ENCODE data around the gene BTBD17.

BTBD17 gene

DNA sequence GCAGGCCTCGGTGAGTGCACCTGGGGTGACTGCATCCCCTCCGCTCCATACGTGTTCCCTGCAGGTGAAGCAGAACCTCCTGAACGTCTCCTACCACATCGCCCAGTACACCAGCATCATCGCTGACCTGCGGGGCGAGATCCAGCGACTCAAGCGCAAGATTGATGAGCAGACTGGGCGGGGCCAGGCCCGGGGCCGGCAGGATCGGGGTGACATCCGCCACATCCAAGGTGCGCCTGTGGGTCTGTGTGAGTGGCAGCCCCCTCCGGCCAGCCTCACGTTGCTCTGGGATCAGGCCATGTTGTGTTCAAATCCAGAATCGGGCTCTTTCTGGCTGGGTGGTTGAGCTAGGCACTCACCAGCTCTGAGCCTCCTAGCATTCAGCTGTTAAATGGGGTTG lies 12.5 kb downstream of the BTBD17 start:
- peaks cover 0 to 82% of the 10 kb centered on the region in 2 donors for H3K27me3 ChIP-seq
- H3K9me3 ChIP-seq = no peaks in the 10 kb centered on the region

DNA sequence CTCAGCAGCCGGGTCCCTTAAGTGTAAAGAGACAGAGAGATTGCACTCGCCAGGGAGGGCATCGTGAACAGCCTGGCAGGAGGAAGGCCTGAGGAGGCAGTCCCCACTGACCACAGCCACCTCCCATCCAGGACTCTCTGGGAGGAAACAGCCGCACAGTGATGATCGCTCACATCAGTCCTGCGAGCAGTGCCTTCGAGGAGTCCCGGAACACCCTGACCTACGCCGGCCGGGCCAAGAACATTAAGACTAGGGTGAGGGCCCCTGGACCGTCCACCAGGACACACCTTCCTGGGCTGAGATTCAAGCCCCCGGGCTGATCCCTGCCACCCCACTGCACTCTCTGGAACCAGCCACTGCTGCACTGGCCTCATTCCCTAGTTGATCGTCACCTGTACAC lies 14.0 kb downstream of the BTBD17 start:
- peaks cover 0 to 4% (median 0%) of the 10 kb centered on the region in 4 donors for H3K4me1 ChIP-seq
- peaks cover 0 to 82% of the 10 kb centered on the region in 2 donors for H3K27me3 ChIP-seq
- TF ChIP-seq, protein P1, sequence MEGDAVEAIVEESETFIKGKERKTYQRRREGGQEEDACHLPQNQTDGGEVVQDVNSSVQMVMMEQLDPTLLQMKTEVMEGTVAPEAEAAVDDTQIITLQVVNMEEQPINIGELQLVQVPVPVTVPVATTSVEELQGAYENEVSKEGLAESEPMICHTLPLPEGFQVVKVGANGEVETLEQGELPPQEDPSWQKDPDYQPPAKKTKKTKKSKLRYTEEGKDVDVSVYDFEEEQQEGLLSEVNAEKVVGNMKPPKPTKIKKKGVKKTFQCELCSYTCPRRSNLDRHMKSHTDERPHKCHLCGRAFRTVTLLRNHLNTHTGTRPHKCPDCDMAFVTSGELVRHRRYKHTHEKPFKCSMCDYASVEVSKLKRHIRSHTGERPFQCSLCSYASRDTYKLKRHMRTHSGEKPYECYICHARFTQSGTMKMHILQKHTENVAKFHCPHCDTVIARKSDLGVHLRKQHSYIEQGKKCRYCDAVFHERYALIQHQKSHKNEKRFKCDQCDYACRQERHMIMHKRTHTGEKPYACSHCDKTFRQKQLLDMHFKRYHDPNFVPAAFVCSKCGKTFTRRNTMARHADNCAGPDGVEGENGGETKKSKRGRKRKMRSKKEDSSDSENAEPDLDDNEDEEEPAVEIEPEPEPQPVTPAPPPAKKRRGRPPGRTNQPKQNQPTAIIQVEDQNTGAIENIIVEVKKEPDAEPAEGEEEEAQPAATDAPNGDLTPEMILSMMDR (IDR thresholded peaks at IDR 0.05) = no peak
- H3K36me3 ChIP-seq = no peaks in the 10 kb centered on the region
- intact Hi-C loops (cut with DNase I; ENCODE audit: low total_unique reads) = no loop called here
- no peak for DNase-seq
- no peak overlapping the region for H3K4me3 ChIP-seq
- H3K9me3 ChIP-seq = no peaks in the 10 kb centered on the region
- no peak overlapping the region for H3K27ac ChIP-seq

More for the DNA sequence above, 12.5 kb downstream of the BTBD17 start:
- no peak overlapping the region for H3K4me3 ChIP-seq
- DNase-seq = no peak
- H3K36me3 ChIP-seq = no peaks in the 10 kb centered on the region
- intact Hi-C loops (cut with DNase I; ENCODE audit: low total_unique reads) = no loop called here
- H3K4me1 ChIP-seq = peaks cover 0 to 4% (median 0%) of the 10 kb centered on the region in 4 donors
- no peak overlapping the region for H3K27ac ChIP-seq
- TF ChIP-seq, protein P1 (IDR thresholded peaks at IDR 0.05) = no peak

DNA sequence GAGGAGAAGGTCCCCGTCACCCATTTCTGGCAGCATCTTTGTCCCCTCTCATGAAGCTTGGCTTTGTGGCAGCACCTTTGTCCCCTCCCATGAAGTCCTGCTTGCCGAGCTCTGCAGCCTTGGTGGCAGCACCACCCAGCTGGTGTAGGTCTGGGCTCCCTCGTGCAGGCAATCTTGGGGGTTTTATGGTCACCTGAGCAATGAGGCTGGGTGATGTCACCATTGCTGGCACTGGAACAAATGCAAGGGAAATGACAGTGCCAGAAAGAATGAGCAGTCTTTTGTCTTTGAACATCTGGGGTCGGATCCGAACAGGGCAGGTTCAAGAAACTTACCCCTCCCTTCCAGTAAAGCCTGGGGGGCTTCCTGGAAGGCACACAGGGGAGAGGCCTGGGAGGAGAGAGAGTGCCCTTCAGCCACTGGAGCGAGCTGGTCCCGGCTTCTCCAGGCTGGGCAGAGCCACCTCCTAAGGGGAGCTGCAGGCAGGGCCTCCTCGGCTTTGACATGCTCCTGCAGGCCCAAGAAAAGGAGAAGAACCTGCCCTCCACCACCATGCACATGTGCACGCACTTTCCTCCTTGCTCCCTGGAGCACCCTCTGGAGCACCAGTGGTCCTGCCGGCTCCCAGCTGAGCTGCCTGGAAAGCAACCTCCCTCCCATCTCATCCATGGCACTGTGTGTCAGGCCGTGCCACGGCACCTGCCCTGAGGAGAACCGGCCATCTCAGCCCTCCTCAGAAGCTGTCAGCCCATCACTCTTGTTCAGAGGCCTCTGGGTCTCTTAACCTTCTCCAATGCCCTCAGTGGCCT lies 16.0 kb downstream of the BTBD17 start:
- Histone ChIP-seq H3K36me3 (no peaks in the 10 kb centered on the region), H3K27me3 (peaks cover 0 to 83% of the 10 kb centered on the region in 2 donors), H3K9me3 (no peaks in the 10 kb centered on the region), H3K4me3 (no peak overlapping the region), H3K27ac (no peak overlapping the region), H3K4me1 (no peaks in the 10 kb centered on the region)
- TF ChIP-seq, protein P1 (IDR thresholded peaks at IDR 0.05) = no peak
- no peak for DNase-seq
- intact Hi-C loops (cut with DNase I; ENCODE audit: low total_unique reads) = no loop called here

DNA sequence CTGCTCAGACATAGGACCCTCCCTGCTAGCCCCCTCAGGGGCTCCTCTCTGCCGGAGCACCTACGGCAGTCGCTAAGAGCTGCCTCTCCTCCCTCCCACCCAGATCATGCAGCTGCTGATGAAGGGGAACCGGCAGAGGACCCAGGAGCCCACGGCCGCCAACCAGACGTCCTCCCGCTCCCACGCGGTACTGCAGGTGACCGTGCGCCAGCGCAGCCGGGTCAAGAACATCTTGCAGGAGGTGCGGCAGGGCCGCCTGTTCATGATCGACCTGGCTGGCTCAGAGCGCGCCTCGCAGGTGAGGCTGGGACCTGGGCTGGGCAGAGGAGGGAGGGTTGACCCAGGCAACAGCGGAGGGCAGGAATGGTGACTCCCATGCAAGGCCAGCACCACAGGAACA lies 17.0 kb downstream of the BTBD17 start:
- Histone ChIP-seq H3K9me3 (no peaks in the 10 kb centered on the region), H3K27ac (no peak overlapping the region), H3K27me3 (peaks cover 0 to 85% of the 10 kb centered on the region in 2 donors), H3K36me3 (no peaks in the 10 kb centered on the region), H3K4me3 (no peak overlapping the region), H3K4me1 (no peaks in the 10 kb centered on the region)
- intact Hi-C loops (cut with DNase I; ENCODE audit: low total_unique reads) = no loop called here
- no peak for DNase-seq
- TF ChIP-seq, protein P1 (IDR thresholded peaks at IDR 0.05) = no peak

DNA sequence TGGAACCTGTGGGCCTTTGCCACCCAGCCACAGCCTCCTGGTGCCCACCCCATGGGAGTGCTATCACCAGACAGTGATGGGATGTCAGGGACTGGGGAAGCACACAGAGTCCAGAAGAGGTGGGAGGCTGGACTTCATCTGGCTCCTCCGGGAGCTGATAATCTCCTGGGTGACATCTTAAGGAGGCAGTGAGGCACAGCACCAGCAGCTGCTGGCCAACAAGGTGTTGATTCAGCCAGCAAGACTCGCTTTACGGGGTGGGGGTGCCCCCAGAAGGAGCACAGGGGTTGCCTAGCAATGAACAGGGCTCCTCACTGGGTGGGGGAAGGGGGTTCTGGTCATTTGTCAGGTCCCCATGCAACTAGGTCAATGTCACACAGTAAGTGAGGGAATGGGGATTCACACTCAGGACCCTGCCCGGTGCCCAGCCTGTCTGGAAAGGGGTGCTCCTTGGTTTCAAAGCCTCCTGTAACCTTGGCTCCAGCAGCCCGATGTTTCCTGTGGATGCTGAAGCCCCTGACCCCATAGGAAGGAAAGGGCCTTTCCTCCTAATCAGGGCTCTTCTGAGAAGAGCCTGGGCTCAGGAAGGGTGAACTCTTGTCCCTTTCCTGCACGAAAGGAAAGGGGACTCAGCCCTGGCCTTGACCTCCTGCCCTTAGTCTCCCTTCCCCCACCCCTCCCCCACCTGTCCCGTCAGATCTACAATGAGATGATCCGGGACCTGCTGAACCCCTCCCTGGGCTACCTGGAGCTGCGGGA lies 18.0 kb downstream of the BTBD17 start:
- H3K4me3 ChIP-seq = no peak overlapping the region
- no peaks in the 10 kb centered on the region for H3K9me3 ChIP-seq
- intact Hi-C loops (cut with DNase I; ENCODE audit: low total_unique reads) = no loop called here
- H3K36me3 ChIP-seq = no peaks in the 10 kb centered on the region
- H3K27ac ChIP-seq = no peak overlapping the region
- peaks cover 0 to 88% of the 10 kb centered on the region in 2 donors for H3K27me3 ChIP-seq
- TF ChIP-seq, protein P1 (IDR thresholded peaks at IDR 0.05) = no peak
- H3K4me1 ChIP-seq = no peaks in the 10 kb centered on the region
- no peak for DNase-seq

Measured in tibial artery (tissue), 4 donors.